AG04450 (cell line): Measurements from ENCODE around the gene PDE4D. TPM values are rescaled to one million over a fixed set of nuclear protein-coding genes. Genes with fewer than 3 reads are reported as not detected.

ENCODE experiments used
- CTCF ChIA-PET: fragments of 300-600, 350-600 bp; formaldehyde crosslinking; extraction: SDS; loops from one replicate; lab custom pipeline; 2022; ENCODE audit warnings: antibody characterized with exemption, inconsistent platforms; lab: Charles Lee
- POLR2A ChIA-PET: fragments of 350-600 bp; formaldehyde crosslinking; extraction: SDS; loops from one replicate; lab custom pipeline; 2021; ENCODE audit warnings: antibody characterized with exemption, inconsistent platforms; lab: Yijun Ruan, JAX
- DNase-seq: peaks from one replicate; pipeline ENCODE4 v3.0.0-alpha.2; 2011; ENCODE audit warnings: low read depth, low spot score
- H3K27ac ChIP-seq: one replicate; pipeline ENCODE4 v1.5.1; 2012; ENCODE audit warnings: low read depth, low read length, control low read depth
- H3K27me3 ChIP-seq: one replicate; pipeline ENCODE4 v1.6.0; 2012; ENCODE audit warnings: low read length; ENCODE audit not compliant: control insufficient read depth, insufficient read depth
- H3K4me3 ChIP-seq: 2 replicates; pipeline ENCODE4 v1.5.1; 2011; ENCODE audit warnings: mild to moderate bottlenecking, low read depth, low read length, control low read depth
- H3K9me3 ChIP-seq: 2 replicates; pipeline ENCODE4 v1.5.1; 2012; ENCODE audit warnings: low read length; ENCODE audit not compliant: control insufficient read depth, insufficient read depth
- polyA plus RNA-seq: library from polyadenylated mRNA; depleted of rRNA; stranded (reverse); fragments of >200 nt; gene quantifications from 2 replicates; pipeline ENCODE4 v1.2.3, GENCODE V29; 2011
- TF ChIP-seq, protein P1 (sequence below): IDR thresholded peaks from 2 replicates; pipeline ENCODE4 v1.5.1; 2011; ENCODE audit warnings: low read depth, low read length, control low read depth, inconsistent platforms

The PDE4D gene
- polyA plus RNA-seq, 1 experiment = 12.0 TPM

DNA sequence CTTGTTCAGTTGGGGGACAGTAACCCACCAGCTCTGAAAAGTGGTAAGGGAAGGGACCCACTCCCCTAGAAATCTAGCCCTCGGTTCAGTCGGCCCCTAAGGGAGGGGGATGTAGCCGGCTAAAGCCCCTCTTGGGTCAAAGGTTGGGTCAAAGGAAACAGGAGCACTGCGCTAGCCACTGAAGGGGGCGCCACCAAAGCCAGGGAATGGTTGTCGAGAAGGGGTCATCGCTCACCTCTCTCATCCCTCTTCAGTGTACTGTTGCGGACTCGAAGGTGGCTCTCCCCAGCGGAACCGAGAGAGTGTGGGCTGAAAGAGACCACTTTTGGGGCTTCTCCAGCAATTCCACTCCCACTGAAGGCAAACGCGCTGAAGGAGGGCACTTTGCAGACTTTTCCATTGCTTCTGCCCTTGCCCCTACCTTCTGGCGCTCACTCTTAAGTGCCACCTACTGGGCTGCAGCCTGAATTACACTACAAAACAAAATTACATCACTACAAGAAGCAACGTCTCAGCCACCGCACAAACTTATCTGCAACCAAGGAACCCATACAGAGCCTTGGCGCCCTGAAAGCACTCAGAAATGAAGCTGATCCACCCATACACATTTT, 396.9 kb downstream of the PDE4D start:
- Histone ChIP-seq H3K4me3 (no peak overlapping the region), H3K27me3 (peaks cover 2% of the 10 kb centered on the region), H3K27ac (no peak overlapping the region), H3K9me3 (no peaks in the 10 kb centered on the region)
- DNase-seq = no peak
- ChIA-PET CTCF (interaction anchor here (0.6 to 2.2 kb wide), 16 partner anchors 8 to 309 kb away, joined by 3 to 15 read pairs (median 4); no protein-coding TSS in a partner anchor), POLR2A (no interaction called here)
- TF ChIP-seq, protein P1, sequence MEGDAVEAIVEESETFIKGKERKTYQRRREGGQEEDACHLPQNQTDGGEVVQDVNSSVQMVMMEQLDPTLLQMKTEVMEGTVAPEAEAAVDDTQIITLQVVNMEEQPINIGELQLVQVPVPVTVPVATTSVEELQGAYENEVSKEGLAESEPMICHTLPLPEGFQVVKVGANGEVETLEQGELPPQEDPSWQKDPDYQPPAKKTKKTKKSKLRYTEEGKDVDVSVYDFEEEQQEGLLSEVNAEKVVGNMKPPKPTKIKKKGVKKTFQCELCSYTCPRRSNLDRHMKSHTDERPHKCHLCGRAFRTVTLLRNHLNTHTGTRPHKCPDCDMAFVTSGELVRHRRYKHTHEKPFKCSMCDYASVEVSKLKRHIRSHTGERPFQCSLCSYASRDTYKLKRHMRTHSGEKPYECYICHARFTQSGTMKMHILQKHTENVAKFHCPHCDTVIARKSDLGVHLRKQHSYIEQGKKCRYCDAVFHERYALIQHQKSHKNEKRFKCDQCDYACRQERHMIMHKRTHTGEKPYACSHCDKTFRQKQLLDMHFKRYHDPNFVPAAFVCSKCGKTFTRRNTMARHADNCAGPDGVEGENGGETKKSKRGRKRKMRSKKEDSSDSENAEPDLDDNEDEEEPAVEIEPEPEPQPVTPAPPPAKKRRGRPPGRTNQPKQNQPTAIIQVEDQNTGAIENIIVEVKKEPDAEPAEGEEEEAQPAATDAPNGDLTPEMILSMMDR = peak; percentile 66

DNA sequence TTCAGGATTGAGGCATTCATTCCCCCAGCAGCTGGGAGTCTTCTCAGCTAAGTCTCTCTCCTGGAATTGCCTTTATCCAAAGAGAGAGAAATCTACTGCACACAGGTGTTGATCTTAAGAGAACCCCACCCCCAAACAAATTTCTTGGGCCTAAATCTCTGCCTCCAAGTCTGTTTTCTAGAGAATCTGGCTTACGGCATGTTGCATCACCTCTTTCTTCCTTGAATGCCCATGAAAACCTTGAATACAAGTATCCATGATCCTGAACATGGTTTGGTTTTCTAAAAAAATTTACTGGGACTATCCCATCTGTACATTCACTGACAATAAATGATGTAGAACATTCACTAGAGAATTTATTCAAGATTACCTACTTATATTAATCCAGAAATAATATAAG, 401.6 kb downstream of the PDE4D start:
- no peak overlapping the region for H3K27ac ChIP-seq
- H3K4me3 ChIP-seq = no peak overlapping the region
- POLR2A ChIA-PET = no interaction called here
- no peak for DNase-seq
- TF ChIP-seq, protein P1 = no peak
- H3K27me3 ChIP-seq = peaks cover 2% of the 10 kb centered on the region
- CTCF ChIA-PET = interaction anchor here (0.6 to 1.1 kb wide), 2 partner anchors 181 to 303 kb away, joined by 3 read pairs; no protein-coding TSS in a partner anchor
- H3K9me3 ChIP-seq = no peaks in the 10 kb centered on the region

DNA sequence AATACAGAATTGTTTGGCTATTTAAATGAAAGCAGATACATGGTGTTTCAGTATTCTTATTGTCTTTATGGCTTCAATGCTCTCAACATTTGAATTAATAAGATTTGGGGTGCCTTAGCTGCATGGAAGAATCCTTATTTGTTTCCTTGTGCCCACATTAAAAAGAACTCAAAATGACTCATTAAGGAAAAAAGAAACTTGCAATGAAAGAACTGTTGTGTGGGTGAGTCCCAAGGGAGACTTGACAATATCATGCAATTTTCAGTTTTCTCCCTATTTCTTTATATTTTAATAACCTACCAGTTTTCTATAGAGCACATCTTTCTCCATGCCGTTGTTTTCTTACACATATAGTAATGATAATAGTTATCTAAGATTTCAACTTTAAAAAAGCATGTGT, 404.0 kb downstream of the PDE4D start:
- no peaks in the 10 kb centered on the region for H3K27me3 ChIP-seq
- H3K4me3 ChIP-seq = no peak overlapping the region
- H3K9me3 ChIP-seq = no peaks in the 10 kb centered on the region
- no peak for DNase-seq
- ChIA-PET CTCF (interaction anchor here (2.9 kb wide), 1 partner anchor 7 kb away, joined by 12 read pairs; no protein-coding TSS in a partner anchor), POLR2A (no interaction called here)
- no peak overlapping the region for H3K27ac ChIP-seq
- TF ChIP-seq, protein P1 = no peak

DNA sequence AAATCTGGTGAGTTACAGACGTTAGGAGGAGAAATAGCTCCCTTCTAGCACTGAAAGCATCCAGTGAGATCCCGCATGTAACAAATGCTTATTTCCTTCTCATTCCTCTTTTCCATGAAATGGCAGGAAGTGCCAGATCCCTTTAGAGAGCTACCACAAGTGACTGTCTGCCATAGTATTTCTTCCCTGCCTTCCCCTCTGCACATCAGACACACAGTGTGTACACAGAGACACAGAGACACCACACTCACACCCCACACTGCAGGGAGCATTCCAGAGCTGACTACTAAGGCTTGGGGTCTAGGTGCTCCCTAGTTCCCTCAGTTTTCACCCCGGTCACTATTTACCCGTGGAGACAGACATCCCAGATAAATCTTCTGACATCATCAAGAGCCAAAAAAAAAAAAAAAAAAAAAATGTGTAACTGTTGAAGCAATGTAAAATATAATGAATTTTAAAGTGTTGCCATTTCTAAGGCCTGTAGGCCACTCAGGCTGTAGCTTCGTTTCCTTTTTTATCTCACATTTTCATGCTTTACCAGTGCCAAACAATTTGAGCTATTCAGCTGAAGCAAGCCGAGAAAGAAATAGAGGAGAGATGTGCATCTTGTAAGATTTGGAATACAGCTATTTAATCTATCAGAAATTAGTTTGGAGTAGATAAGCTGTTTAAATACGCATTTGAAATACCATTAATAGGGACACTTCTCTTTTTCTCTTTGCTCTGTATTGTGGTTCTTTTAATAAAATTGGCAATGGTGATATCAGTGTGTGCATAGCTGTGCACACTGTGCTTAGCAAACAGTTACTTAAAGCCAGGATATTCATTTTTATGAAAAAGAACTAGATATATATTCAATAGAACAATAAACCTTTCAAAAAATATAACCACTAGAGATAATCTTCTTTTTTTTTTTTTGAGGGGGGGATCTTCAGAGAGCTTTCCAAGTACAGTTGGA, 405.5 kb downstream of the PDE4D start:
- ChIA-PET POLR2A (no interaction called here), CTCF (interaction anchor here (0.7 to 2.9 kb wide), 3 partner anchors 9 to 45 kb away, joined by 3 to 12 read pairs (median 7); no protein-coding TSS in a partner anchor)
- Histone ChIP-seq H3K9me3 (no peaks in the 10 kb centered on the region), H3K4me3 (no peak overlapping the region), H3K27ac (no peak overlapping the region), H3K27me3 (no peaks in the 10 kb centered on the region)
- TF ChIP-seq, protein P1 = no peak
- DNase-seq = no peak
